ENCODE data around the gene SLC37A4.

The SLC37A4 gene

GRCh38 chr11:118980191-118980881 lies 50.3 kb downstream of the SLC37A4 start:
- H4K20me1 ChIP-seq (ENCODE audit: low read depth, low read length), result no peaks in the 10 kb centered on the region
- H3K4me2 ChIP-seq (ENCODE audit: low read depth, low read length, poor library complexity, severe bottlenecking), result no peak overlapping the region
- H3K9me2 ChIP-seq (replicated peaks; ENCODE audit: insufficient read depth, low read length), result no peaks in the 10 kb centered on the region
- H2AFZ ChIP-seq (ENCODE audit: low read depth, low read length, severe bottlenecking), result no peak overlapping the region
- H3K27me3 ChIP-seq (ENCODE audit: low read length), result no peaks in the 10 kb centered on the region
- TF ChIP-seq, protein P1, sequence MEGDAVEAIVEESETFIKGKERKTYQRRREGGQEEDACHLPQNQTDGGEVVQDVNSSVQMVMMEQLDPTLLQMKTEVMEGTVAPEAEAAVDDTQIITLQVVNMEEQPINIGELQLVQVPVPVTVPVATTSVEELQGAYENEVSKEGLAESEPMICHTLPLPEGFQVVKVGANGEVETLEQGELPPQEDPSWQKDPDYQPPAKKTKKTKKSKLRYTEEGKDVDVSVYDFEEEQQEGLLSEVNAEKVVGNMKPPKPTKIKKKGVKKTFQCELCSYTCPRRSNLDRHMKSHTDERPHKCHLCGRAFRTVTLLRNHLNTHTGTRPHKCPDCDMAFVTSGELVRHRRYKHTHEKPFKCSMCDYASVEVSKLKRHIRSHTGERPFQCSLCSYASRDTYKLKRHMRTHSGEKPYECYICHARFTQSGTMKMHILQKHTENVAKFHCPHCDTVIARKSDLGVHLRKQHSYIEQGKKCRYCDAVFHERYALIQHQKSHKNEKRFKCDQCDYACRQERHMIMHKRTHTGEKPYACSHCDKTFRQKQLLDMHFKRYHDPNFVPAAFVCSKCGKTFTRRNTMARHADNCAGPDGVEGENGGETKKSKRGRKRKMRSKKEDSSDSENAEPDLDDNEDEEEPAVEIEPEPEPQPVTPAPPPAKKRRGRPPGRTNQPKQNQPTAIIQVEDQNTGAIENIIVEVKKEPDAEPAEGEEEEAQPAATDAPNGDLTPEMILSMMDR (IDR thresholded peaks at IDR 0.05; ENCODE audit: insufficient read depth, low read length, poor library complexity, severe bottlenecking), result no peak
- no peak for TF ChIP-seq EZH2phosphoT487 (conservative IDR thresholded peaks at IDR 0.05; ENCODE audit: low read length)
- no peaks in the 10 kb centered on the region for H3F3A ChIP-seq (ENCODE audit: insufficient read depth)
- H3K79me2 ChIP-seq (ENCODE audit: insufficient read depth, low read length), result no peaks in the 10 kb centered on the region
- no peaks in the 10 kb centered on the region for H3K36me3 ChIP-seq (ENCODE audit: low read length)
- no peaks in the 10 kb centered on the region for H3K9me3 ChIP-seq (ENCODE audit: insufficient read depth, low read length)
- no peak overlapping the region for H3K27ac ChIP-seq (ENCODE audit: low read depth, low read length)
- no peak overlapping the region for H3K4me3 ChIP-seq (ENCODE audit: insufficient read depth, low read length, poor library complexity, severe bottlenecking)
- H3K9ac ChIP-seq (ENCODE audit: low read length), result no peak overlapping the region

- Histone ChIP-seq H3K9me3 (ENCODE audit: insufficient read depth, low read length) (no peaks in the 10 kb centered on the region), H3F3A (ENCODE audit: insufficient read depth) (no peaks in the 10 kb centered on the region), H3K27me3 (ENCODE audit: low read length) (no peaks in the 10 kb centered on the region), H3K9ac (ENCODE audit: low read length) (no peak overlapping the region), H3K4me2 (ENCODE audit: low read depth, low read length, poor library complexity, severe bottlenecking) (no peak overlapping the region), H3K4me3 (ENCODE audit: insufficient read depth, low read length, poor library complexity, severe bottlenecking) (no peak overlapping the region), H3K79me2 (ENCODE audit: insufficient read depth, low read length) (no peaks in the 10 kb centered on the region), H4K20me1 (ENCODE audit: low read depth, low read length) (no peaks in the 10 kb centered on the region), H3K36me3 (ENCODE audit: low read length) (no peaks in the 10 kb centered on the region), H3K9me2 (replicated peaks; ENCODE audit: insufficient read depth, low read length) (no peaks in the 10 kb centered on the region), H3K27ac (ENCODE audit: low read depth, low read length) (no peak overlapping the region), H2AFZ (ENCODE audit: low read depth, low read length, severe bottlenecking) (no peak overlapping the region)
- TF ChIP-seq, protein P1 (IDR thresholded peaks at IDR 0.05; ENCODE audit: insufficient read depth, low read length, poor library complexity, severe bottlenecking), result no peak
Measured at GRCh38 chr11:118979434-118979833, 51.2 kb downstream of the SLC37A4 start.

DNA sequence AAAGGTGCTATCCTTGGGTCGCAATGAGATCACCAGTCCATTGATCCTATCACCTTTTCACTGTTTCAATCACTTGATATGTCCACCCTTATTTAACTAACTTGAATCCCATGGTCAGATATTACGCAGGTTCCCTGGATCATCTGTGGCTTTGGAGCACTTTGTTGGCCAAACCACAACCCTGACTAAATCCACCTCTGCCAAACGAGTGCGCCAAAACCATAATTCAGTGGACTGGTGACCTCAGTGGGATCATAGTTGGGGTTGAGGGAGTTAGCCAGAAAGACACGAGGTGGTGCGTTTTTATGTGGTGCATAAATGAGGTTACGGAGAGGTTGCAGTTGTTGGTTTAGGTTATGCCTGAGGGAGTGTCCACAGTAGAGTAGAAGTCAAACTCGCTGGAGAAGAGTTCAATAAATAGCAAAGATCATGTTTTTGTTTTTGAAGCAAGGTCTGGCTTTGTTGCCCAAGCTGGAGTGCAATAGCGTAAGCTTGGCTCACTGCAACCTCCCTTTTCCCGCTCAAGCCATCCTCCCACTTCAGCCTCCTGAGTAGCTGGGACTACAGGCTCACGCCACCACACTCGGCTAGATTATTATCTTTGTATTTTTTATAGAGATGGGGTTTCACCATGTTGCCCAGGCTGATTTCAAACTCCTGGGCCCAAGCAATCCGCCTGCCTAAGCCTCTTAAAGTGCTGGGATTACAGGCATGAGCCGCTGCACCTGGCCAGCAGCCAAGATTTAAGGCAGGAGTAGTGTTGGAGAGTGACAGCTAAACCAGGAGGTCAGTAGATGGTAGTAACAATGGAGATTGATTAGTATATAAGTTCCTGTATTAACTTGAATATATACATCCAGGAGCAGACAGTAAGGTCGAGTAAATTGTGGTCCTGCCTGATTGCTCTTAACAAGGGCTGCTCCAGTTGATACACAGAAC lies 54.6 kb downstream of the SLC37A4 start:
- H4K20me1 ChIP-seq (ENCODE audit: low read depth, low read length), result no peaks in the 10 kb centered on the region
- H3K27ac ChIP-seq (ENCODE audit: low read depth, low read length), result no peak overlapping the region
- H3K36me3 ChIP-seq (ENCODE audit: low read length), result no peaks in the 10 kb centered on the region
- H3F3A ChIP-seq (ENCODE audit: insufficient read depth), result no peaks in the 10 kb centered on the region
- no peaks in the 10 kb centered on the region for H3K9me2 ChIP-seq (replicated peaks; ENCODE audit: insufficient read depth, low read length)
- TF ChIP-seq, protein P1 (IDR thresholded peaks at IDR 0.05; ENCODE audit: insufficient read depth, low read length, poor library complexity, severe bottlenecking), result no peak
- TF ChIP-seq EZH2phosphoT487 (conservative IDR thresholded peaks at IDR 0.05; ENCODE audit: low read length), result no peak
- no peaks in the 10 kb centered on the region for H3K79me2 ChIP-seq (ENCODE audit: insufficient read depth, low read length)
- no peaks in the 10 kb centered on the region for H3K9me3 ChIP-seq (ENCODE audit: insufficient read depth, low read length)
- H3K4me3 ChIP-seq (ENCODE audit: insufficient read depth, low read length, poor library complexity, severe bottlenecking), result no peak overlapping the region
- H3K4me2 ChIP-seq (ENCODE audit: low read depth, low read length, poor library complexity, severe bottlenecking), result no peak overlapping the region
- H3K27me3 ChIP-seq (ENCODE audit: low read length), result no peaks in the 10 kb centered on the region
- no peak overlapping the region for H3K9ac ChIP-seq (ENCODE audit: low read length)
- no peak overlapping the region for H2AFZ ChIP-seq (ENCODE audit: low read depth, low read length, severe bottlenecking)
